HFFc6 (cell line): ENCODE results near the gene MAP4K5. TPM values are rescaled to one million over a fixed set of nuclear protein-coding genes. Genes with fewer than 3 reads are reported as not detected.
"Not testable (repeated sequence)": the region's sequence is repeated elsewhere in the genome, so short reads cannot be mapped to it uniquely, and the experiment has no call there.

Experiments used
- DNase-seq: peaks from one replicate; pipeline ENCODE4 v3.0.0-alpha.2; 2018
- H3K27ac Mint-ChIP-seq: 2 replicates; pipeline ENCODE4 v1.8.0; 2020; ENCODE audit warnings: mild to moderate bottlenecking, mixed read lengths
- H3K27me3 Mint-ChIP-seq: 2 replicates; pipeline ENCODE4 v1.8.0; 2021; ENCODE audit warnings: mild to moderate bottlenecking, moderate library complexity, mixed read lengths; ENCODE audit not compliant: insufficient read depth
- H3K36me3 Mint-ChIP-seq: 2 replicates; pipeline ENCODE4 v1.8.0; 2021; ENCODE audit warnings: low read depth, mixed read lengths
- H3K4me1 Mint-ChIP-seq: 2 replicates; pipeline ENCODE4 v1.8.0; 2020; ENCODE audit warnings: low read depth, mixed read lengths
- H3K4me3 Mint-ChIP-seq: 2 replicates; pipeline ENCODE4 v1.8.0; 2020; ENCODE audit warnings: mild to moderate bottlenecking, moderate library complexity, mixed read lengths
- H3K9me3 Mint-ChIP-seq: 2 replicates; pipeline ENCODE4 v1.8.0; 2020; ENCODE audit warnings: mild to moderate bottlenecking, mixed read lengths
- CTCF ChIP-seq: fragments of 200-600 bp; sonication (generic); IDR thresholded peaks from 2 replicates; pipeline ENCODE4 v1.5.0; 2021; ENCODE audit warnings: antibody characterized with exemption, mild to moderate bottlenecking
- total RNA-seq, 6 experiments: library from RNA; stranded (reverse); fragmentation: NEBNext Ultra II Directional; extraction: Animal tissue kit (Norgen Biotek cat#: 25700); gene quantifications; 2 replicates in 1 of 6; 3 replicates in 5 of 6; pipeline ENCODE4 v1.2.3, GENCODE V29; 2021

Gene MAP4K5
- total RNA-seq, 6 experiments from 2014 or later: 61.4 to 74.5 (median 69.7) TPM

GRCh38 chr14:50569714-50570274, 37.4 kb upstream of the MAP4K5 start:
- TF ChIP-seq CTCF: no peak
- no peak overlapping the region for H3K27ac Mint-ChIP-seq
- peaks cover 25% of the 10 kb centered on the region for H3K36me3 Mint-ChIP-seq
- H3K4me1 Mint-ChIP-seq: no peaks in the 10 kb centered on the region
- no peak overlapping the region for H3K4me3 Mint-ChIP-seq
- peaks cover 31% of the 10 kb centered on the region for H3K9me3 Mint-ChIP-seq
- H3K27me3 Mint-ChIP-seq: peaks cover 13% of the 10 kb centered on the region
- no peak for DNase-seq

GRCh38 chr14:50562841-50563240, 30.5 kb upstream of the MAP4K5 start:
- no peak for DNase-seq
- Mint-ChIP-seq H3K9me3 (no peaks in the 10 kb centered on the region), H3K27ac (no peak overlapping the region), H3K4me3 (no peak overlapping the region), H3K27me3 (peaks cover 20% of the 10 kb centered on the region), H3K4me1 (peaks cover 14% of the 10 kb centered on the region), H3K36me3 (no peaks in the 10 kb centered on the region)
- no peak for TF ChIP-seq CTCF

GRCh38 chr14:50560931-50561285, 28.5 kb upstream of the MAP4K5 start:
- DNase-seq: no peak
- no peak for TF ChIP-seq CTCF
- H3K4me1 Mint-ChIP-seq: peaks cover 14% of the 10 kb centered on the region
- H3K4me3 Mint-ChIP-seq: peak overlapping the region; percentile 83
- H3K27me3 Mint-ChIP-seq: peaks cover 28% of the 10 kb centered on the region
- H3K36me3 Mint-ChIP-seq: no peaks in the 10 kb centered on the region
- no peaks in the 10 kb centered on the region for H3K9me3 Mint-ChIP-seq
- H3K27ac Mint-ChIP-seq: no peak overlapping the region

GRCh38 chr14:50559990-50560930, 27.9 kb upstream of the MAP4K5 start, which contains the start of gene ATL1:
Gene ATL1 (plus strand): TSS chr14:50560145. CDS start chr14:50560266, 121 bp downstream.
- DNase-seq: peak; percentile 28
- Mint-ChIP-seq H3K9me3 (no peaks in the 10 kb centered on the region), H3K27ac (no peak within 1 kb of the TSS; the same call in 1 of the 2 replicates), H3K4me3 (peak within 1 kb of the TSS; percentile 83), H3K27me3 (peaks cover 28% of the 10 kb centered on the region), H3K36me3 (no peaks in the 10 kb centered on the region), H3K4me1 (peaks cover 14% of the 10 kb centered on the region)
- no peak for TF ChIP-seq CTCF

GRCh38 chr14:50552796-50553195, 20.4 kb upstream of the MAP4K5 start:
- not testable (repeated sequence) for H3K27ac Mint-ChIP-seq, H3K4me1 Mint-ChIP-seq, DNase-seq, H3K36me3 Mint-ChIP-seq, H3K4me3 Mint-ChIP-seq, H3K9me3 Mint-ChIP-seq
- H3K27me3 Mint-ChIP-seq: peaks cover 31% of the 10 kb centered on the region

- no peaks in the 10 kb centered on the region for H3K9me3 Mint-ChIP-seq
- H3K4me3 Mint-ChIP-seq: no peak overlapping the region
- no peaks in the 10 kb centered on the region for H3K4me1 Mint-ChIP-seq
- no peak for DNase-seq
- no peak for TF ChIP-seq CTCF
- no peak overlapping the region for H3K27ac Mint-ChIP-seq
- no peaks in the 10 kb centered on the region for H3K36me3 Mint-ChIP-seq
- H3K27me3 Mint-ChIP-seq: peaks cover 34% of the 10 kb centered on the region
Measured at GRCh38 chr14:50551877-50552276, 19.5 kb upstream of the MAP4K5 start.
